KMS-11 (cell line): ENCODE measurements around the gene PIGX.

Experiments used
- H2AFZ ChIP-seq: fragments of 200-600 bp; sonication (generic); 2 replicates; pipeline ENCODE4 v1.6.1; 2016; ENCODE audit warnings: antibody characterized with exemption, mixed run types, low read depth
- H3K27ac ChIP-seq: fragments of 200-600 bp; sonication (generic); 2 replicates; pipeline ENCODE4 v1.6.1; 2016; ENCODE audit warnings: mild to moderate bottlenecking, mixed run types
- H3K27me3 ChIP-seq: fragments of 200-600 bp; sonication (generic); 2 replicates; pipeline ENCODE4 v1.6.1; 2017; ENCODE audit warnings: mild to moderate bottlenecking, low read depth, mixed run types, moderate library complexity; ENCODE audit not compliant: insufficient read depth
- H3K36me3 ChIP-seq: fragments of 200-600 bp; sonication (generic); 2 replicates; pipeline ENCODE4 v1.6.1; 2017; ENCODE audit warnings: mild to moderate bottlenecking, mixed run types; ENCODE audit not compliant: insufficient read depth
- H3K4me1 ChIP-seq: fragments of 200-600 bp; sonication (generic); 2 replicates; pipeline ENCODE4 v1.6.1; 2016; ENCODE audit warnings: mild to moderate bottlenecking, low read depth, mixed run types; ENCODE audit not compliant: poor library complexity, severe bottlenecking
- H3K4me2 ChIP-seq: fragments of 200-600 bp; sonication (generic); 2 replicates; pipeline ENCODE4 v1.7.0; 2016; ENCODE audit warnings: mild to moderate bottlenecking, mixed run types
- H3K4me3 ChIP-seq: fragments of 200-600 bp; sonication (generic); IDR thresholded peaks from 2 replicates; pipeline ENCODE4 v1.6.1; 2017; ENCODE audit warnings: low read depth, low read length, mixed read lengths; ENCODE audit not compliant: insufficient read depth
- H3K79me2 ChIP-seq: fragments of 200-600 bp; sonication (generic); 2 replicates; pipeline ENCODE4 v1.6.1; 2016; ENCODE audit warnings: low read depth, mixed run types; ENCODE audit not compliant: insufficient read depth
- H3K9ac ChIP-seq: fragments of 200-600 bp; sonication (generic); 2 replicates; pipeline ENCODE4 v1.6.1; 2016; ENCODE audit warnings: mild to moderate bottlenecking, mixed run types
- H4K20me1 ChIP-seq: fragments of 200-600 bp; sonication (generic); 2 replicates; pipeline ENCODE4 v1.6.1; 2016; ENCODE audit warnings: mild to moderate bottlenecking, mixed run types; ENCODE audit not compliant: insufficient read depth
- TF ChIP-seq, protein P1 (sequence below): fragments of 200-600 bp; sonication (generic); conservative IDR thresholded peaks from 2 replicates; pipeline ENCODE4 v1.6.1; 2017; ENCODE audit warnings: low read depth, mild to moderate bottlenecking, antibody characterized with exemption, low read length, moderate library complexity, mixed read lengths

PIGX gene

DNA sequence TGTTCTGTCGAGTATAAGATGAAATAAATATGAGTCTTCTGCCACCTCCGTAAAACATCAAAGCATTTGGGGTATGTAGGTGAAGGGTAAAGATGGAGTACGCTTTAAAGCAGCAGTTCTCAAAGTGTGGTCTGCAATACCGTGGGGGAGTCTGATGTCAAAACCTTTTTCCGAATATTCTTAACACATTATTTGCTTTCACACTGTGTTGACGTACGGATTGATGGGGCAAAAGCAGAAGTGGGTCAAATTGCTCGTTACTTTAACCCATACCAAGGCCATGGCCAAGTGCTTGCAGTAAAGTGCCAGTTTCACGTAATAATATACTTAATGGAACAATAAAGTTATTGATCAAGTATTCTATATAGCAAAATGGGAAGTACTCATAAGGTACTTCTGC, 63.8 kb downstream of the PIGX start:
- Histone ChIP-seq H3K27ac (no peak overlapping the region), H3K9ac (no peak overlapping the region), H4K20me1 (peaks cover 6% of the 10 kb centered on the region; the same call in 1 of the 2 replicates), H3K27me3 (no peaks in the 10 kb centered on the region), H3K4me1 (no peaks in the 10 kb centered on the region), H3K36me3 (peaks cover 7% of the 10 kb centered on the region; the same call in 1 of the 2 replicates), H3K4me2 (no peak overlapping the region), H3K4me3 (no peak overlapping the region), H3K79me2 (peaks cover 78% of the 10 kb centered on the region), H2AFZ (no peak overlapping the region)
- TF ChIP-seq, protein P1, sequence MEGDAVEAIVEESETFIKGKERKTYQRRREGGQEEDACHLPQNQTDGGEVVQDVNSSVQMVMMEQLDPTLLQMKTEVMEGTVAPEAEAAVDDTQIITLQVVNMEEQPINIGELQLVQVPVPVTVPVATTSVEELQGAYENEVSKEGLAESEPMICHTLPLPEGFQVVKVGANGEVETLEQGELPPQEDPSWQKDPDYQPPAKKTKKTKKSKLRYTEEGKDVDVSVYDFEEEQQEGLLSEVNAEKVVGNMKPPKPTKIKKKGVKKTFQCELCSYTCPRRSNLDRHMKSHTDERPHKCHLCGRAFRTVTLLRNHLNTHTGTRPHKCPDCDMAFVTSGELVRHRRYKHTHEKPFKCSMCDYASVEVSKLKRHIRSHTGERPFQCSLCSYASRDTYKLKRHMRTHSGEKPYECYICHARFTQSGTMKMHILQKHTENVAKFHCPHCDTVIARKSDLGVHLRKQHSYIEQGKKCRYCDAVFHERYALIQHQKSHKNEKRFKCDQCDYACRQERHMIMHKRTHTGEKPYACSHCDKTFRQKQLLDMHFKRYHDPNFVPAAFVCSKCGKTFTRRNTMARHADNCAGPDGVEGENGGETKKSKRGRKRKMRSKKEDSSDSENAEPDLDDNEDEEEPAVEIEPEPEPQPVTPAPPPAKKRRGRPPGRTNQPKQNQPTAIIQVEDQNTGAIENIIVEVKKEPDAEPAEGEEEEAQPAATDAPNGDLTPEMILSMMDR, result no peak

- peaks cover 10% of the 10 kb centered on the region; the same call in 1 of the 2 replicates for H3K36me3 ChIP-seq
- no peak overlapping the region for H3K4me3 ChIP-seq
- H3K4me1 ChIP-seq, result no peaks in the 10 kb centered on the region
- H4K20me1 ChIP-seq, result peaks cover 6% of the 10 kb centered on the region; the same call in 1 of the 2 replicates
- peaks cover 70% of the 10 kb centered on the region for H3K79me2 ChIP-seq
- H2AFZ ChIP-seq, result no peak overlapping the region
- TF ChIP-seq, protein P1, result no peak
- H3K27ac ChIP-seq, result no peak overlapping the region
- H3K9ac ChIP-seq, result no peak overlapping the region
- H3K27me3 ChIP-seq, result no peaks in the 10 kb centered on the region
- H3K4me2 ChIP-seq, result no peak overlapping the region
Observed at GRCh38 chr3:196777836-196778235, 65.7 kb downstream of the PIGX start.

DNA sequence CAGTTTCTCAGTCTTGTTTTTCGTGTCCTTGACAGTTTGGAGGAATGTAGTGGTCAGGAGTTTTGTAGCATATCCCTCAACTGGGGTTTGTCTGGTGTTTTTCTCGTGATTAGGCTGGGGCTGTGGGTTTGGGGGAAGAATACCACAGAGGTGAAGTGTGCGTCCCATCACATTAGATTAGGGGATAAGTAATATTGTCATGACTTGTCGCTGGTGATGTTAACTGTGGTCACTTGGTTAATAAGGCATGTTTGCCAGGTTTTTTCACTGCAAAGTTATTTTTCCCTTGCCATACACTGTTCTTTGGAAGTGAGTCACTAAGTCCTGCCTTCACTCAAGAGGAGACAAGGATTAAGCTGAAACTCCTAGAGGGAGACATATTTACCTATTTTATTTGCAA, 66.6 kb downstream of the PIGX start:
- no peak overlapping the region for H3K9ac ChIP-seq
- H3K4me2 ChIP-seq, result no peak overlapping the region
- H3K27ac ChIP-seq, result no peak overlapping the region
- H3K79me2 ChIP-seq, result peaks cover 61% of the 10 kb centered on the region
- TF ChIP-seq, protein P1, result no peak
- no peaks in the 10 kb centered on the region for H3K27me3 ChIP-seq
- H4K20me1 ChIP-seq, result peaks cover 6% of the 10 kb centered on the region; the same call in 1 of the 2 replicates
- peaks cover 10% of the 10 kb centered on the region; the same call in 1 of the 2 replicates for H3K36me3 ChIP-seq
- H3K4me3 ChIP-seq, result no peak overlapping the region
- H2AFZ ChIP-seq, result no peak overlapping the region
- no peaks in the 10 kb centered on the region for H3K4me1 ChIP-seq

GRCh38 chr3:196782511-196782910, 70.3 kb downstream of the PIGX start:
- H3K27ac ChIP-seq, result no peak overlapping the region
- peaks cover 10% of the 10 kb centered on the region; the same call in 1 of the 2 replicates for H3K36me3 ChIP-seq
- no peak overlapping the region for H3K4me2 ChIP-seq
- H3K79me2 ChIP-seq, result peaks cover 57% of the 10 kb centered on the region
- TF ChIP-seq, protein P1, result no peak
- H3K27me3 ChIP-seq, result no peaks in the 10 kb centered on the region
- no peak overlapping the region for H2AFZ ChIP-seq
- H4K20me1 ChIP-seq, result peaks cover 3% of the 10 kb centered on the region; the same call in 1 of the 2 replicates
- no peak overlapping the region for H3K9ac ChIP-seq
- H3K4me3 ChIP-seq, result no peak overlapping the region
- no peaks in the 10 kb centered on the region for H3K4me1 ChIP-seq
